Measurements from ENCODE around the gene GRAMD2B.

- no peak for TF ChIP-seq SIN3A (IDR thresholded peaks at IDR 0.05; ENCODE audit: low read depth)
- TF ChIP-seq ELF1 (IDR thresholded peaks at IDR 0.05; ENCODE audit: borderline replicate concordance, low read depth) = no peak
- TF ChIP-seq CTCF (IDR thresholded peaks at IDR 0.05 in 2 of 3, conservative IDR thresholded peaks at IDR 0.05 in 1 of 3; ENCODE audit: borderline replicate concordance in 1 of 3, insufficient read depth in 1 of 3, low read depth in 2 of 3, low read length in 2 of 3) = no peak
- TF ChIP-seq FOSL1 (IDR thresholded peaks at IDR 0.05; ENCODE audit: low read depth) = no peak
- no peak for TF ChIP-seq POLR2A (IDR thresholded peaks at IDR 0.05; ENCODE audit: borderline replicate concordance, extremely low read depth, insufficient read depth, insufficient read length)
- no peak for TF ChIP-seq SP1 (IDR thresholded peaks at IDR 0.05; ENCODE audit: low read depth)
- no peak for TF ChIP-seq YY1 (IDR thresholded peaks at IDR 0.05; ENCODE audit: extremely low read depth, insufficient replicate concordance, low read depth, low read length)
Measured at GRCh38 chr5:126464016-126464415, 40.8 kb downstream of the GRAMD2B start.
